Chondrocyte (in vitro differentiated cells): ENCODE measurements around the gene PPP1R11. TPM values are rescaled to one million over a fixed set of nuclear protein-coding genes. Genes with fewer than 3 reads are reported as not detected.
A peak's percentile ranks its signal among the peaks of the same experiment; 100 is the strongest.
"Not testable (repeated sequence)": the region's sequence is repeated elsewhere in the genome, so short reads cannot be mapped to it uniquely, and the experiment has no call there.

ENCODE experiments used
- DNase-seq: peaks from one replicate; pipeline ENCODE4 v3.0.0; 2021; ENCODE audit warnings: mixed read lengths, low spot score
- H3K27ac Mint-ChIP-seq: one replicate; pipeline ENCODE4 v1.8.0; 2021; ENCODE audit warnings: mild to moderate bottlenecking, moderate library complexity, mixed read lengths; ENCODE audit not compliant: unreplicated experiment
- H3K27me3 Mint-ChIP-seq: 2 replicates; pipeline ENCODE4 v1.8.0; 2021; ENCODE audit warnings: low read depth, mixed read lengths
- H3K36me3 Mint-ChIP-seq: 2 replicates; pipeline ENCODE4 v1.8.0; 2021; ENCODE audit warnings: low read depth, mixed read lengths
- H3K4me1 Mint-ChIP-seq: 2 replicates; pipeline ENCODE4 v1.8.0; 2021; ENCODE audit warnings: low read depth, mild to moderate bottlenecking, mixed read lengths
- H3K4me3 Mint-ChIP-seq: one replicate; pipeline ENCODE4 v1.8.0; 2021; ENCODE audit warnings: mild to moderate bottlenecking, moderate library complexity, mixed read lengths; ENCODE audit not compliant: unreplicated experiment
- H3K9me3 Mint-ChIP-seq: 2 replicates; pipeline ENCODE4 v1.8.0; 2021; ENCODE audit warnings: low read depth, mixed read lengths
- total RNA-seq: library from RNA; stranded (reverse); gene quantifications from 3 replicates; pipeline ENCODE4 v1.2.1, GENCODE V29; 2021
- TF ChIP-seq, protein P1 (sequence below): fragments of 200-600 bp; sonication (generic); IDR thresholded peaks from 2 replicates; pipeline ENCODE4 v1.5.0; 2021; ENCODE audit warnings: antibody characterized with exemption, mild to moderate bottlenecking, moderate library complexity

PPP1R11 gene
- total RNA-seq, 1 donor from 2014 or later, result 47.1 TPM

DNA sequence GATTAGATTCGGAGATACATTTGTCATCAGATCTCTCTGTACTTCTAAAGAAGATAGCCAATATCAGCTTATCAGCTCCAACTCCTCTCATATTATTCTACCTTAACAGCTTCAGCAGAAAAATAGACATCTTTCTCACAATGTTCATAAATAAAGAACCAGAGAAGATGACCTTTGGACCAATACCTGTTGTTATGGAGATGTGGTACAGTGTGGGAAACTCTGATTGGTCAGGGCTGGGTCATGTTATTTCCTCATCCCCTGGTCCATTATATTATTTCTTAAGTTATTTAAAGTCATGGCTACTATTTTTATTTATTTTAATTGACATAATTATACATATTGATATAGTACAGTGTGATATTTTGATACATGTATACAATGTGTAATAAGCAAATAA lies 41.8 kb upstream of the PPP1R11 start:
- Mint-ChIP-seq H3K4me3 (no peak overlapping the region), H3K27me3 (no peaks in the 10 kb centered on the region), H3K36me3 (peaks cover 2% of the 10 kb centered on the region), H3K4me1 (no peaks in the 10 kb centered on the region), H3K9me3 (peaks cover 6% of the 10 kb centered on the region), H3K27ac (no peak overlapping the region)
- DNase-seq, result no peak
- TF ChIP-seq, protein P1, sequence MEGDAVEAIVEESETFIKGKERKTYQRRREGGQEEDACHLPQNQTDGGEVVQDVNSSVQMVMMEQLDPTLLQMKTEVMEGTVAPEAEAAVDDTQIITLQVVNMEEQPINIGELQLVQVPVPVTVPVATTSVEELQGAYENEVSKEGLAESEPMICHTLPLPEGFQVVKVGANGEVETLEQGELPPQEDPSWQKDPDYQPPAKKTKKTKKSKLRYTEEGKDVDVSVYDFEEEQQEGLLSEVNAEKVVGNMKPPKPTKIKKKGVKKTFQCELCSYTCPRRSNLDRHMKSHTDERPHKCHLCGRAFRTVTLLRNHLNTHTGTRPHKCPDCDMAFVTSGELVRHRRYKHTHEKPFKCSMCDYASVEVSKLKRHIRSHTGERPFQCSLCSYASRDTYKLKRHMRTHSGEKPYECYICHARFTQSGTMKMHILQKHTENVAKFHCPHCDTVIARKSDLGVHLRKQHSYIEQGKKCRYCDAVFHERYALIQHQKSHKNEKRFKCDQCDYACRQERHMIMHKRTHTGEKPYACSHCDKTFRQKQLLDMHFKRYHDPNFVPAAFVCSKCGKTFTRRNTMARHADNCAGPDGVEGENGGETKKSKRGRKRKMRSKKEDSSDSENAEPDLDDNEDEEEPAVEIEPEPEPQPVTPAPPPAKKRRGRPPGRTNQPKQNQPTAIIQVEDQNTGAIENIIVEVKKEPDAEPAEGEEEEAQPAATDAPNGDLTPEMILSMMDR, result no peak

DNA sequence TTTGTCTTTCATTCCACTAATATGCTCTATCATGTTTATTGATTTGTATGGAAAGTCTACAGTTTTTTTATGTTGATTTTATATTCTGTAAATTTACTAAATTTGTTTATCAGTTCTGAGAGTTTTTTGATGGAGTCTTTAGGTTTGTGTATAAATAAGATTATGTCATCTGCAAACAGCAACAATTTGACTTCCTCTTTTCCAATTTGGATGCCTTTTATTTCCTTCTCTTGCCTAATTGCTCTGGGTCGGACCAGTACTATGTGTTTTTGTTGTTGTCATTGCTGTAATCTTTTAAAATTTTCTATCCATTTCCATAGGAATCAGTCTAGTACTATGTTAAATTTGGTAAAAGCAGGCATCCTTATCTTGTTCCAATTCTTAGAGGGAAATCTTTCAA lies 37.4 kb upstream of the PPP1R11 start:
- H3K4me3 Mint-ChIP-seq, result no peak overlapping the region
- H3K4me1 Mint-ChIP-seq, result no peaks in the 10 kb centered on the region
- H3K27ac Mint-ChIP-seq, result no peak overlapping the region
- DNase-seq, result no peak
- no peaks in the 10 kb centered on the region for H3K27me3 Mint-ChIP-seq
- TF ChIP-seq, protein P1, result no peak
- no peaks in the 10 kb centered on the region for H3K36me3 Mint-ChIP-seq
- H3K9me3 Mint-ChIP-seq, result peaks cover 6% of the 10 kb centered on the region

DNA sequence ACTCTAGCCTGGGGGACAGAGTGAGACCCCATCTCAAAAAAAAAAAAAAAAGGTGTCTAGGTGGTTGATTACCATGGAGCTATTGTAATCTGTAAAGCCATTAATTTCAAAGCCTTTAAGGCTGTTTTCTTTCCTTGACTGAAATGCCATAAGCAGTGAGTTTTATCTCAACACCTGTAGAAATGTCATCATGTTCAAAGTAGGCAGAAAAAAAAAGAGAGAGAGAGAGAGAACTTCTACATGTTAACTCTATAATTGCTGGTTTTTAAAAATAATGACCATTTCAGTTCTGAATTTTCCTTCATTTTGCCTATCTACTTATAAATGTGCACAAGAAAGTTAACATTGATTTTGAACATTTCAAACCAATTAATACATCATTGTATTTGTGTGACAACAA lies 35.6 kb upstream of the PPP1R11 start:
- Mint-ChIP-seq H3K4me3 (no peak overlapping the region), H3K27me3 (no peaks in the 10 kb centered on the region), H3K36me3 (peaks cover 4% of the 10 kb centered on the region), H3K4me1 (no peaks in the 10 kb centered on the region), H3K9me3 (peaks cover 6% of the 10 kb centered on the region), H3K27ac (no peak overlapping the region)
- TF ChIP-seq, protein P1, result no peak
- no peak for DNase-seq

DNA sequence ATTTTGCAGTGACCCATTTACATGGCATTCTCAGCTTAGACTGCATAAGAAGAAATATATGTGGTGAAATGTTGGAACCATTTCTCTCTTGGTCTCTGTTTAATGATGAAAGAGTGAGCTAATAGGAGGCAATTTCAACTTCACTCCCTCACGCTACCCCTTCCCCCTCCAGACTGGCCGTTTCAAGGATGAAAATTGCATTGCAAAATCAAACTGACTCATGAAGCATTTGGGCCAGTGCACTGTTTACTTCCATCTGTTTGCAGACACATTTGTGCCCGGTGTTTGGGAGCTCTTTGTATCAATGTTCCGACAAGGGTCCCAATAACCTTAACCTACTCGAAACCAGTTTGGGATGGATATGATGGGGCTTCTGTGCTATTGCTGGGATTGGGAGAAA lies 33.6 kb upstream of the PPP1R11 start:
- H3K27me3 Mint-ChIP-seq, H3K4me3 Mint-ChIP-seq, H3K4me1 Mint-ChIP-seq, DNase-seq, H3K27ac Mint-ChIP-seq, H3K9me3 Mint-ChIP-seq, H3K36me3 Mint-ChIP-seq: not testable (repeated sequence)

DNA sequence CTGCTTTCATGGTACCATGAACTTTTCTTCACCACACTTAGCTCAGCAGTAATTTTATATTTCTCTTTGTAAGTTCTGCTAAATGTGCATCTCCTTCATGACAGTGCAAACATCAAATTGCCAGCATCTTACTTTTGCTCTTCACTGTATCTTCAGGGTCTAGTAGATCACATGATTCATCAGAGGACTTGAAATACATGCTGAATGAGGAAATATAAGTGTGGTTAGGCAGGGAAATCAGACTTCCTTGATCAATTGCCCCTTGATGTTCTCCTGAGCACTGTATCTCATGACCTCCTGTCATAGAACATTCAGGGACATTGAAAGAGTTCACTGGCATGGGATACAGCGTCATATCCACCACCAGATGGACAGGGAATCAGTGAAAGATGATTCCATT lies 31.2 kb upstream of the PPP1R11 start:
- TF ChIP-seq, protein P1, result no peak

DNA sequence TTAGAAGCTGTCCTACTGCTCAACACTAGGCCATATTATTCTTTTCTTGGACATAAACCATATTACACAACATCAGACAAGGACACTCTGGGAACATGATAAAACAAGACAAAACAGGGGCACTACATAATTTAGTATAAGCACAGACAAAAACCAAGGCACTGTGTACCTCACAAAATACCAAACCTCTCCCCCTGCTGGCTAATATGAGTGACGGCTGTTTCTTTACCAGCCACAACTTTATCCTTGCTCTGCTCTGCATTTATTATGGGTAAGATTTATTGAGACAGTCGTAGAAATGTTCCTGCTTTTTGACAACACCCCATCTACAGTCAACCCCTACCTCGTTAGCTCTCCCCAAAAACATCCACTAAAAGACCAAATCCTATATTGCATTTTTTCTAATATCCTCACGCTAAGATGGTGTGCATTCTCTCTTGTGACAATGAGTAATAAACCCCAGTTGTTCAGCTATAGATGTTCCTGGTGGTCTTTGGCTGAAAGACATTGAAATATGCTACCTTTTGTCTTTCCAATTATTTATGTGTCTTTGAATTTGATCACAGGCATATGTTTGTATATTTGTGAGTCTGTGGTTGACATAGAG lies 29.7 kb upstream of the PPP1R11 start:
- Mint-ChIP-seq H3K9me3 (no peaks in the 10 kb centered on the region), H3K4me3 (no peak overlapping the region), H3K27me3 (no peaks in the 10 kb centered on the region), H3K27ac (no peak overlapping the region), H3K4me1 (no peaks in the 10 kb centered on the region), H3K36me3 (peaks cover 4% of the 10 kb centered on the region)
- TF ChIP-seq, protein P1, result peak; percentile 79
- DNase-seq, result no peak

More for the DNA sequence above, 31.2 kb upstream of the PPP1R11 start:
- Mint-ChIP-seq H3K27ac (no peak overlapping the region), H3K27me3 (no peaks in the 10 kb centered on the region), H3K4me1 (no peaks in the 10 kb centered on the region), H3K9me3 (no peaks in the 10 kb centered on the region), H3K4me3 (no peak overlapping the region), H3K36me3 (peaks cover 4% of the 10 kb centered on the region)
- DNase-seq, result no peak
